HCT116 (cell line): ENCODE measurements around the gene SIPA1L3.

Experiments used
- CTCF ChIP-seq, 3 experiments: fragments of 200-600 bp in 1 of 3; sonication (generic) in 1 of 3; IDR thresholded peaks in 2 of 3; conservative IDR thresholded peaks in 1 of 3; 2 replicates each; pipeline ENCODE4 v1.5.1; 2012 to 2017; ENCODE audit warnings: low read depth in 2 of 3, low read length in 2 of 3, antibody characterized with exemption in 1 of 3, borderline replicate concordance in 1 of 3, control low read depth in 1 of 3, mild to moderate bottlenecking in 1 of 3, mixed read lengths in 1 of 3, mixed run types in 1 of 3, moderate library complexity in 1 of 3; ENCODE audit not compliant: insufficient read depth in 1 of 3
- EZH2phosphoT487 ChIP-seq: fragments of 200-600 bp; IDR thresholded peaks from 2 replicates; pipeline ENCODE4 v1.6.1; 2018; ENCODE audit warnings: antibody characterized with exemption, borderline replicate concordance
- MAX ChIP-seq: IDR thresholded peaks from 2 replicates; pipeline ENCODE4 v1.6.1; 2012
- POLR2A ChIP-seq: IDR thresholded peaks from 2 replicates; pipeline ENCODE4 v1.7.0; 2011; ENCODE audit warnings: borderline replicate concordance; ENCODE audit not compliant: insufficient read depth, insufficient read length; ENCODE audit errors: extremely low read depth
- REST ChIP-seq: IDR thresholded peaks from 2 replicates; pipeline ENCODE4 v1.6.1; 2012; ENCODE audit warnings: low read depth
- YY1 ChIP-seq: IDR thresholded peaks from 2 replicates; pipeline ENCODE4 v1.6.1; 2011; ENCODE audit warnings: low read length, low read depth, moderate library complexity, mild to moderate bottlenecking; ENCODE audit not compliant: insufficient replicate concordance; ENCODE audit errors: extremely low read depth

GRCh38 chr19:38061294-38061693 lies 154.3 kb downstream of the SIPA1L3 start:
- no peak for TF ChIP-seq POLR2A
- TF ChIP-seq YY1, result no peak
- no peak for TF ChIP-seq EZH2phosphoT487
- no peak for TF ChIP-seq REST
- TF ChIP-seq CTCF (IDR thresholded peaks at IDR 0.05 in 2 of 3, conservative IDR thresholded peaks at IDR 0.05 in 1 of 3; ENCODE audit: borderline replicate concordance in 1 of 3, insufficient read depth in 1 of 3, low read depth in 2 of 3, low read length in 2 of 3), result no peak
- no peak for TF ChIP-seq MAX
